GM12874 (cell line): Measurements from ENCODE around the gene SLC40A1.

Experiments used
- TF ChIP-seq, protein P1 (sequence below): IDR thresholded peaks from 2 replicates; pipeline ENCODE4 v1.5.1; 2011; ENCODE audit warnings: low read depth, mild to moderate bottlenecking, control low read depth, low read length, moderate library complexity; ENCODE audit not compliant: insufficient read depth

The SLC40A1 gene

DNA sequence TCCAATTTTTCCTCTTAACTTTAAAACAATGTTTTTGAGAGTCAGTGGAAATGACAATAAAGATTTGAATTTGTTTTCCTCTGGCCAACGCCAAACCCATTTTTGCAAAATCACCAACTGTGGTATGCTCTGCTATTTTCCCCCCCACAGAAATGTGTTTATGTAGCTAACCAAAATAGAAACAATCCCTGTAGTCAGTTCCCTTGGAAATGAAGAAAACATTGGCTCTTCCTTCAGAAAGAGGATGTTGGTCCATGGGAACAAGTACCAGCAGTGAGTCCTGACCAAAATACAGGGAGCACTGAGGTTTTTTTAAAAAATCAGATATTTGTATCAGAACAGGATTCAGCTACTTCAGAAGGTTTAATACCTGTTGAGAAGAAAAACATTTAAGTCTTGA, 65.3 kb downstream of the SLC40A1 start:
- TF ChIP-seq, protein P1, sequence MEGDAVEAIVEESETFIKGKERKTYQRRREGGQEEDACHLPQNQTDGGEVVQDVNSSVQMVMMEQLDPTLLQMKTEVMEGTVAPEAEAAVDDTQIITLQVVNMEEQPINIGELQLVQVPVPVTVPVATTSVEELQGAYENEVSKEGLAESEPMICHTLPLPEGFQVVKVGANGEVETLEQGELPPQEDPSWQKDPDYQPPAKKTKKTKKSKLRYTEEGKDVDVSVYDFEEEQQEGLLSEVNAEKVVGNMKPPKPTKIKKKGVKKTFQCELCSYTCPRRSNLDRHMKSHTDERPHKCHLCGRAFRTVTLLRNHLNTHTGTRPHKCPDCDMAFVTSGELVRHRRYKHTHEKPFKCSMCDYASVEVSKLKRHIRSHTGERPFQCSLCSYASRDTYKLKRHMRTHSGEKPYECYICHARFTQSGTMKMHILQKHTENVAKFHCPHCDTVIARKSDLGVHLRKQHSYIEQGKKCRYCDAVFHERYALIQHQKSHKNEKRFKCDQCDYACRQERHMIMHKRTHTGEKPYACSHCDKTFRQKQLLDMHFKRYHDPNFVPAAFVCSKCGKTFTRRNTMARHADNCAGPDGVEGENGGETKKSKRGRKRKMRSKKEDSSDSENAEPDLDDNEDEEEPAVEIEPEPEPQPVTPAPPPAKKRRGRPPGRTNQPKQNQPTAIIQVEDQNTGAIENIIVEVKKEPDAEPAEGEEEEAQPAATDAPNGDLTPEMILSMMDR, result no peak

DNA sequence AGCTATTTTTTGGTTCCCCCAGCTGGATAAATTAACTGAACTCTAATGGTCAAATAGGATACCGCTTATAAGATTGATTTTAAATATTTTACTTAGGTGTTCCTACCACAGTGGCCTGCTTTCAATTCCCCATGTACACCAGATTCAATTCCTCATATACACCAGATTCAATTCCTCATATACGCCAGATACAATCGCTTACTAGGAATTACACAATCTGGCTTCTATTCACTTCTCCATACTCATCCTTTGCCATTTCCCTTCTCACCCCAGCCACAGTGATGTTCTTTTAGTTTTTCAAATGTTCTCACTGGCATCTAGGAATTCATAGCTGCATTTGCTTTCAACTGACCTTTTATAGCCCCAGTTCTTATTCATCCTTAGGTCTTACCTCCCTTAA, 66.5 kb downstream of the SLC40A1 start:
- TF ChIP-seq, protein P1, result no peak

DNA sequence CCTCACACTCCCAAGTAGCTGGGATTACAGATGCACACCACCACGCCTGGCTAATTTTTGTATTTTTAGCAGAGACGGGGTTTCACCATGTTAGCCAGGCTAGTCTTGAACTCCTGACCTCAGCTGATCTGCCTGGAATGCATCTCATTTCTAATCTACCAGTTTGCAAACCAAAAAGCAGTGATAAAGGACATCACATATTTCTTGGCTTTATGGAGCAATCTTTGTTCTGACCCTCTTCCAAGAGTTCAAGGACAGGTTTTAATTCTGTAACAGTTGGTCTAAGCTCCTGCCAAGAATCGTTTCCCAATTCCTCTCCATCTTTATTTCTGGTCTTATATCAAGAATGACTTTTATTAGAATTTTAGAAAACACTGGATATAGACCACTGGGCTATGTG, 67.7 kb downstream of the SLC40A1 start:
- TF ChIP-seq, protein P1, result no peak

DNA sequence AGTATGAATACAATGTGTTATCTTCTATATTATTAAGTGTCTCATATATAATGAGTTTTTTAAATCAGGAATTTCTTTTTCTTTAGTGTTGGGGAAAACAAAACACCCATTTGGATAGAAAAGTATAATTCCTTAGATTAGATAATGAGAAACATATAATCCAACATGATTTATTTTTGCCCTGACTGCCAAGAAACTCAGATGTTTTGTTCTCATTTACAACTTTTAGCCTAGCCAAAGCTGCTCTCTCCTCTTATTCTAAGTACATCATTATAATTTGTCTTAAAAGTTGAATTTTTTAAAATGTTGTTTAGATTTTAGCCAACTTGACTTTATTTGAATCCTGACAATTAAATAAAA, 68.6 kb downstream of the SLC40A1 start:
- TF ChIP-seq, protein P1, result no peak

DNA sequence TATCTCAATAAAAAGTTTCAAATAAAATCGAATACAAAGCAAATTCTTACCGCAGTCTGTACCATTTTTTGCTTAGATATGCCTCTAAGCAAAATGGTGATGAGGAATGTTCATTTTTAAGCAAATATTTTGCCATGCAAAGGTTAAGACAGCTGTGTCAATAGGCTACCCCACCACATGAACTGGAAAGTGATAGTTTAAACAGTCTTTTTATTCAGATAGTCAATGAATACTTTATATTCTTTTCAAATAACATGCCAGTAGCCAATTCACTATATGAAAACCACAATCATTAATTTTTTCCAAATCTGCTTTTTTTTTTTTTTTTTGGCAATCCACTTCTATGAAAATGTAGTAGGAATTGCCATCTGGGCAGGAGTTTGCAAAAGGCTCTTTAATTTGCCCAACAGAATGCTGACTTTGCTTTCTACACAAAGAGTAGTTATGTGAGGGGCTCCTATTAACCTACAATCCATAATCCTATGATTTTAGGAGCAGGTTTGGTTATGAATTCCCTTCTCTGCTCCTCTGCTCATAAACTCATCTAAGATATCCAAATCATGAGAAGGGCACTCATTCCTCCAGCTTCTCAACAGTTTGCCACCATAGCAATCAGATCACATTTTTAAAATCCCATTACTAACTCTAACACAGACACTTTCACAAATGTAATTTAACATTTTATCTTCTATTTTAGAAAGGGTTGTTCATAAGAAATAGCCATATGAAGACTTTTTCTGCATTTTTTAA, 69.2 kb downstream of the SLC40A1 start:
- TF ChIP-seq, protein P1, result no peak
